OCI-LY1 (cell line): Measurements from ENCODE around the gene GFI1B.

Source experiments
- CTCF ChIP-seq: fragments of 200-600 bp; sonication (generic), shearing (Covaris generic); IDR thresholded peaks from 2 replicates; pipeline ENCODE4 v1.5.1; 2017; ENCODE audit warnings: mild to moderate bottlenecking, antibody characterized with exemption, low read length, moderate library complexity, mixed read lengths
- EZH2 ChIP-seq: fragments of 200-600 bp; sonication (generic), shearing (Covaris generic); IDR thresholded peaks from 2 replicates; pipeline ENCODE4 v1.8.0; 2017; ENCODE audit warnings: borderline replicate concordance, mixed run types, mild to moderate bottlenecking, antibody characterized with exemption, low read length, moderate library complexity, mixed read lengths

GRCh38 chr9:132983491-132984201 lies 5.2 kb downstream of the GFI1B start:
- TF ChIP-seq CTCF (no peak), EZH2 (no peak)
